Activated gamma-delta T cell (primary cell): ENCODE measurements around the gene TMEM45A.
"Not testable (repeated sequence)": the region's sequence is repeated elsewhere in the genome, so short reads cannot be mapped to it uniquely, and the experiment has no call there.

ENCODE experiments used
- DNase-seq: peaks from one replicate; lab custom pipeline; 2025; lab: John Stamatoyannopoulos, UW

Gene TMEM45A

DNA sequence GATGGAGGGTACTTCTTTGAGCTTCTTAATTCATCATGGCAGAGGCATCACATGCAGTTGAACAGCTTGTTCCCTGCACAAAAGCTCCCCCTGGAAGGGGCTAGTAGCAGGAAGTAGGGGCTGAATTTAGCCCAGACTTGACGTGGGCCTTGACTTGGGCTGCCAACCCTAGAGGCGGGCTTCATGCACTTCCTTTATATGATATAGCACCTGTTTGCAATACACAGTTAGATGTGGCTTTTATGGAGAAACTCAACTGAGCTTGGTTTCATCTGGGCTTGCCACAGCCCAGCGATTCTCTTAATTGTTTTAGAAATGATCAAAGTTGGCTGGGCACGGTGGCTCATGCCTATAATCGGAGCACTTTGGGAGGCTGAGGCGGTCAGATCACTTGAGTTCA lies 83.3 kb downstream of the TMEM45A start:
- no peak for DNase-seq

DNA sequence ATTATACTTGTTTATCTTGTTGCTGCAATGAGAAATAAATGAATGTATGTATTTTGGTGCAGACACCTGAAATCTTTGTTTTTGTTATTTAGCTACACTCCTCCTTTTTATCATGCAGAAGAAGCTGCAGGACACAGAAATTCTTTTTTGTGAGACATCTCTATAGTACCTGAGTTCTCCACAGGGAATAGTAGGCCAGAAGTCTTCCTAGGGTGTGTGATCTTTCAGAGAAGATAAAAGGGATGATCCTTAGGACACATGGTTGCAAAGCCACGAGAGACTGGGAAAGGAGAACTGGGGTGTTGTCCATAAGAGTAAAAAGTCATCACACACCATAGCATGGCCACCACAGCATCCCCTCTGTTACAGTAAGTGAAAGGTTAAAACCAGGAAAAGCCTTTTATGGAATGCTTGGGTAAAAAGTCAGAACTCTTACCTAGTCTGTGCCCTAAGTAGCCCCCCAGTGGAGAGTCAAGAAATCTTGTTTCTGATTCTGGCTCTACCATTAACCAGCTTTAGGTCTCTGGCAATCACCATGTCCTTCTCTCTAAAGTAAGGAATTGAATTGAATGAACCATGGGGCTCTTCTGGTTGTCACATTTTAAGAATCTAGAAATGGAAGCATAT lies 85.1 kb downstream of the TMEM45A start:
- DNase-seq = no peak

DNA sequence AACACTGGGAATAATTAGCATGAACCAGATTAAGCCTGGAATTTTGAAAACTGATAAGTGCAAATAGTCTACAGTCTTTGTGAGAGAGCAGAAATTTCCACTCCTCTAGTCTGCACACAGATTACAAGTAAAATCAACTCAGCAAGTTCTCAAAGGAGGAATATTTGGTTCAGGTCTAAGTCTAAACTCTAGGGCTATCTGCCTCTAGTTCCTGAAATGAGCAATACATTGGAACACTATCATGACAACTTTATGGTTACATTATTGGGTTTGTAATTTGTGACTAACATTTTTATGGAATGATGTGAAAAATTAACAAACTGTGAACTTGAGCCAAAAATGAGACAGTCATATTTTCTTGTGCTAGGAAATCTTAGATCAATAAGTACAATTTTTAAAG lies 86.2 kb downstream of the TMEM45A start:
- DNase-seq = no peak

DNA sequence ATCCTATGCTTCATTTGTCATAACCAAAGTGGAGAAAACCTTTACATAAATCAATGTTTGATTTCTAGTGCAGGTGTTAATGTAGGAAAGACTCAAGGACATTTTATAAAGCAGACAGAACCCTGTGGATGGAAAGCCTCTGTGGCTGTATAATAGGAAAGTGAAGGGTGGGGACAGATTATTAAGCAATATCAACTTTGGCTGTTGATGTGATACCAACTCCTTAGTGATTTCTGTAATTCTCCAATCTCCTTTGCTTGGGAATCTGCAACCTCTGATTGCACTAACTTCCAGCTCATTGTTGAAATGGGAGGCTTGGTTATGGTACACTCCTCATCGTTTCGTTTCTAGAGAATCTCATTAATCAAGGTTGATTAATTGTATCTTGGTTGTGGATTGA lies 87.7 kb downstream of the TMEM45A start:
- no peak for DNase-seq

DNA sequence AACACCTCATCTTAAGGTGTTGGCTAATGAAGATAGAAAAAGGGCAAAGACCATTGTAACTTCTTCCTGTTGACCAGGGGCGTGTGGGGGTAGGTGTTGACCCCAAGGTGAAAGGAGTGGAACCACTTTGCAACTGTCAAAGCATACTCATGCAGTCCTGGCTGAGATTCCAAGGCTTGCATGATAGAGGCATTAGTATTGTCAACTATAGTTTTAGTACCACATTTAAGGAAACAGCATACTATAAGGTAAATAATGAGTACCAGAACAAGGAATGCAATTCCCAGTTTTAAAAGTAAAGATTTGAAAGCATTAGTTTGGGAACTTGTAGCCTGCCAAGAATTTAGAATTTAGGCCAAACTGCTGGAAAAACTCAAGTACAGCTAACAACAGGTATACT lies 89.2 kb downstream of the TMEM45A start:
- DNase-seq = no peak

DNA sequence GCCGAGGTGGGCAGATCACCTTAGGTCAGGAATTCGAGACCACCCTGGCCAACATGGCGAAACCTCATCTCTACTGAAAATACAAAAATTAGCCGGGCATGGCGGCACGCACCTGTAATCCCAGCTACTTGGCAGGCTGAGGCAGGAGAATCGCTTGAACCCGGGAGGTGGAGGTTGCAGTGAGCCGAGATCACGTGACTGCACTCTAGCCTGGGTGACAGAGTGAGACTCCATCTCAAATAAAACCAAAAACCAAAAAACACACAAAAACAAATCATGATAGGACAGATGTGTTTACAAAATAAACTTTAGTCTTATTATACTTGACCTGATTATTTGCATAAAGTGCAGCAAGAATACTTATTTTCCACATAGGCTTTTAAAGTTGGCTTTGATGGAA lies 89.7 kb downstream of the TMEM45A start:
- DNase-seq = not testable (repeated sequence)

DNA sequence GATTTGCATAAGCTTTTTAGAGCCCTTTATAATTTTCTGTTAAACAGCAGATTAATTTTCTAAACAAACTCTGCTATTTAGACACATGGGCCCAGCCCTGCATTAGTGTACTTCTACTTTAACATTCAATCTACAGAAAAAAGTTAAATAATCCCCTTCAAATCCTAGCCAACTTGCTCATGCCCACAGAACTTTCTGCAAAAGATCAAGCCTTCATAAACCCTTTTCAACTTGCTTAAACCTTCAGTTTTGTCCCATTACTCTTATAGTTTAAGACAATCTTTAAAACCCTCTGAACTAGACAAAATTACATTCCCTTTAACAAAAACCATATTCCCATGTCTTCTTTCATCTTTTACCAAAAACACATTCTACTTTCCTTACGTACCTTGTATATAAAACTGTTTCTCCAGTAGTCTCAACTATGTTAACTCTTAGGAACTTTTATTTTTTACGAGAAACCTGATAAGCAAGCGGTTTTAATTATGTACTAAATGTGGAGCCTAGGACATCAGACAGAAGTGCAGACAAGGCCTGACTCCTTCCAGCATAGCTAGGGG lies 91.8 kb downstream of the TMEM45A start:
- DNase-seq = no peak

DNA sequence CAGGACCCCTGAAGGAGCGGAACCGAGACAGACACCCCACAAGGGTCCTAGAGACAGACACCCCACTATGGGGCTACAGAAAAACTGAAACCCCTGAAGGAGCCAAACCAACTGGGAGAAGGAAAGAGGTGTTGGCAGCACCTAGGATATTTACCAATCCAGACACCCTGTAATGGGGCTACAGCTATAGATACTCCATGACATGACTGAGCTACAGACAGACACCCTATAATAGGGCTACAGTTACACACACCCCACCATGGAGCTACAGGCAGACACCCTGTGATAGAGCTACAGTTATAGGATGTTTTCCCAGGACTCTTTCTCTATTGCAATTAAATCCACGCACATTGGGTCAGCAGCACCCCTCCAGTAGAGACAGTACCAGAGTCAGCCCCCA lies 94.4 kb downstream of the TMEM45A start:
- DNase-seq = no peak

DNA sequence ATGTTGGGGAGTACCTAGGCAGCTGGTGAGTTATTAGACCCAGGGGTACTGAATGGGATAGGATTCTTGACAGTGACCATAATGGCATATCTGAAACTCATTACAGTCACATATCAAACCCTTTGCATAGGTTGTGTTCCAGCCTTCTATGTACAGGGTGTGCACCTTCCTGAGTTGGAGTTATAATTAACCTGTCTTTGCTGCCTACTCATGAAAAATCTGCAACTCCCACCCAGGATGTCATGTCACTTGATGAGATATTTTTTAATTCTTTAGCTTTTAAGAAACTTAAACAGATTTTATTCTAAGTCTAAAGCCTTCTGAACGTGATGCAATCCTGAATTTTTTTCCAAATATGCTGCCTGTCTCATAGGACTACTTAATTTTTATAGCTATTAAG lies 95.8 kb downstream of the TMEM45A start:
- no peak for DNase-seq

DNA sequence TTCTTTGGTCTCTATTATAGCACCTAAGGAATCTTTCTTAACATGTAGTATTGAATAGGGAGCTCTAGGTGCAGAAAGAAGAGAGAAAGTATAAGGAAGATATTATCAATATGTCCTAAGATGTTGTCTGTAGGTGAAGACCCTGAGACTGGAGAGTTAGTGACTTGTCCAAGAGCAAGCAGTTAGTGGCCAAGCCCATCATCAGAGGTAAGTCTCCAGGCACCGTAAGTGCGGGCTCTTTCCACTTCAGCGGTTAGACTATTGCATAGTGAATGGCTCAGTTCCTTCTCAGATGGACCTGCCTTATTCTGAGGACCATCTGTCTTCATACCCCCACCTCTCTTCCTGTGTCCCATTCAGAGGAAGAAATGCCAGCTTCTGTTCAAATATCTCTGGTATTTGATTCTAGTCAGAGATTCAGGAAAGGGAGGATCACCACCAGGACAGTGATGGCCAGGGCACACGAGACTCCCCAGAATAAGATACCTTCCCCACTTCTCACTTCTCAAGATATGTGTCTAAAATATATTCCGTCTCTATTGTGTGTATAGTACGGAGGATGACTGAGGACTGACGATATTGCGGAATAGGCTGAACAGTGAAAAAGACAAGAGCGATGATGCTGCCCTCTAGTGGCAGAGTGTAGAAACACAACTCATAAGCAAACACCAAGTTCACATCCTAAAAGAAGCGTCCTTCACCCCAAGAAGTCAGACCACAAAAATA lies 97.9 kb downstream of the TMEM45A start:
- no peak for DNase-seq

DNA sequence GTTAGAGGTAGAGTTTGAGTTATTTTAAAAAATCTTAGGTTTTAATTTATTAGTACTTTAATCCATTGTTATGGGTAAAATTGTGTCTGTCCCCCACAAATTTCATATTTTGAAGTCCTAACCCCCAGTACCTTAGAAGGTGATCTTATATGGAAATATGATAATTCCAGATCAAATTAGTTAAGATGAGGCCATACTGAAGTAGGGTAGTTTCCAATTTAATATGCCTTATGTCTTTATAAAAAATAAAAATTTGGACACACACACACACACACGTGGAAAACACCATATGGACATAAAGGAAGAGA lies 98.4 kb downstream of the TMEM45A start:
- DNase-seq = no peak

DNA sequence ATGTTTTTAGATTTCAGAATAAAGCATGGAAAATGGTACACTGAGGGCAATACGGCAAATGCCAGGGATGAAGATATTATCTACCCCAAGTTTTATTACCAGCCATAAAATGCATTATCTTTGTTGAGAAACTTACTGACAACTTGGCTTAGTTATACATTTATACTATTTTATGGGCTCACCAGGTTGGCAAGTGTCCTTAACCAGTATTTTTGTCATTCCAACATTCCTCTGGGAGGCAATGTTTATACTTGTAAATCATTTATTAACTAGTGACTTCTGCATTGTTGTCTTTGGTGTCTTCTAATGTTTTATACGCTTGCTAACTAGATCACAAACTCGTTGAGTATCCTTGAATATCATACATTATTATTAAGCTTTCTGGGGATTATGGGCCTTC lies 99.0 kb downstream of the TMEM45A start:
- DNase-seq = no peak

DNA sequence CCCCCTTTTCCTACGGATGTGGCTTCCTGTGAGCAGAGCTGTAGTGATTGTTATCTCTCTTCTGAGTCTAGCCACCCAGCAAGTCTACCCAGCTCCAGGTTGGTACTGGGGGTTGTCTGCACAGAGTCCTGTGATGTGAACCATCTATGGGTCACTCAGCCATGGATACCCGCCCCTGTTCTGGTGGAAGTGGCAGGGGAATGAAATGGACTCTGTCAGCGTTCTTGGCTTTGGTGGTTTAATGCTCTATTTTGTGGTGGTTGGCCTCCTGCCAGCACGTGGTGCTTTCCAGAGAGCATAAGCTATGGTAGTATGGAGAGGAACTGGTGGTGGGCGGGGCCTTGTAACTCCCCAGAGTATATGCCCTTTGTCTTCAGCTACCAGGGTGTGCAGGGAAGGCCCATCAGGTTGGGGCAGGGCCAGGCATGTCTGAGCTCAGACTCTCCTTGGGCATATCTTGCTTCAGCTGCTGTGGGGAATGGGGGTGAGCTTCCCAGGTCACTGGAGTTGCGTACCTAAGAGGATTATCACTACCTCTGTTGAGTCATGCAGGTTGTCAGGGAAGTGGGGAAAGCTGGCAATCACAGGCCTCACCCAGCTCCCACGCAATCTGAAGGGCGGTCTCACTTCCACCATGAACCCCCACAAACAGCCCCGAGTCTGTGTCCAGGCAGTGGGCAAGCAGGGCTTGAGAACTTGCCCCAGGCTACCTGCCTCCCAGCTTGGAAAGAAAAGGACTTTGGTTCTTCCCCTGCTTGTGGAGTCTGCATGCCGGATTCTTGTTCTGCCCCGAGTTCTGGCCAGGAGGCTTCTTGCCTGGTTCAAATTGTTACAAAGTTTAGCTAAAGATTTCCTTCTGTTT lies 108.0 kb downstream of the TMEM45A start:
- DNase-seq = no peak

DNA sequence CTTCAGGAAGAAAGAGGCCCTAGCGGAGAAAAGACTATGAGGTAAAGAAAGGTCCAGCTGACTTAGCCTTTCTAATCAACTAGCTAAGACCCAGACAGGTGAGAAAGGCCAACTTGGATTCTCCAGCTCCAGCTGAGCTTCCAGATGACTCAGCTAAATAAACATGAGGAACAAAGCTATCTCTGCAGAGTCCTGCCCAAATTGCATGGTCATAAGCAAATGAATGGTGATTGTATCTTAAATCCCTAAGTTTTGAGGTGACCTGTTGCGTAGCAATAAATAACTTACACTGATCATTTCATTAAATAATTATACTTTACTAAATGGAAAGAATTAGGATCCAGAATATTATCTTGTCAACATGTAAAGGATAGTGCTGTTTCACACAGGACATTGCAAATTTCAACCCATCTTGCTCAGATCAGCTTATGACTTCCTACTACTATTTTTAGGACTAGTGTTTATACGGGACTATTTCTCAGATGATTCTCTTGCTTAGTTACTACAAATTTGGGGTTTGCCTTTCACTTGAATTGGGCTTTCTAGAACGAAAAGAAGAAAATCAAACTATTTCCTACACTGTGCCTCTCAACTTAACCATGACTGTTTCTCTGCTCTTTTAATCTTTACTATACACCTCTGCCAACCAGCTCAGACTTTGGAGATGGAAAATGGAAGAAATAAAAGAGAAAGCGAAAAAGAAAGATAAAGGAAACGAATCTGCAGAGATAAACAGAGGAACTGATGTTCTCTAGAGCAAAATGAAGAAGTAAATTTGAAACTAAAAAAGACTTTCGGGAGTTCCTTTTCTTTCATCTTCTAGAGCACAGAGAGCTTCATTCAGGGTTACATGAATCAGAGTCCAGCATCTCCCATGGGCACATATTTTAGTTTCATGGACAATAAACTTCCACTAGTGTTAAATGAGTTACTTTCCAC lies 110.4 kb downstream of the TMEM45A start:
- DNase-seq = no peak

DNA sequence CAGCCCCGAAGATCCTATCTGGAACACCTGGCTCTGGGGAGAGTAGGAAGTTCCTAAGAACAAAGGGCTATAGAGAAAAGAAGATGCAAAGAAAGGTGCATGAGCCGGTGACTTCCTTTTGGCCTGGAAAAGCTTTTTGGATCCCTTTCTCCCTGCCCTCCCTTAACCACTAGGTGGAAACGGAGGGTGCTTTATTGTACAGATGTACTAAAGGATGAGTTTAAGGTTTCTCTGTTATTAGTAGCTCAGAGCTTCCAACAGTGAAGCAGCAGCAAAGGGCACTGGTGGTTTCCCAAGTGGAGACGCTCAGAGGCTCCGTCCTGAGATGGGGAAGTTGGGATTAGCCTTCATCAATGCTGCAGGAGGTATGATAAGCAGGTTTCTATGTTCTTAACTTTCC lies 111.0 kb downstream of the TMEM45A start:
- no peak for DNase-seq

DNA sequence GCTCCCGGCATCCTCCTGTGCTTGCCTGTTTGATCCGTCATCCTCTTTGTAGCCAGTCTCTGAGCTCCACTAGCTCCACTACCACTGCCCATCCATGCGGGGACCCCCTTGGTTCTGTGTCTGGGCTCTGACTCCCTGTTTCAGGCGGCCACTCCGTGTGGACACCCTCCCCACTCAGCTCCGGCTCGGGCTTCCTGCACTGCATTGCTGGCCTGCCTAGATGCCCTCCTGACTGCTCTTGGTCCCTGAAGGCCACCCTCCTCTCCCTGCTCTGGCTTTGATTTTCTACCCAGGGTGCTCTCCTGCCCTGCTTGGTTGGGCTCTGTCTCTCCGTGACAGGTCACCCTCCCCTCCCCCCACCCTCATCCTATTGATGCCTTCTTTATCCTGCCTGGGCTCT lies 112.9 kb downstream of the TMEM45A start:
- DNase-seq = no peak

DNA sequence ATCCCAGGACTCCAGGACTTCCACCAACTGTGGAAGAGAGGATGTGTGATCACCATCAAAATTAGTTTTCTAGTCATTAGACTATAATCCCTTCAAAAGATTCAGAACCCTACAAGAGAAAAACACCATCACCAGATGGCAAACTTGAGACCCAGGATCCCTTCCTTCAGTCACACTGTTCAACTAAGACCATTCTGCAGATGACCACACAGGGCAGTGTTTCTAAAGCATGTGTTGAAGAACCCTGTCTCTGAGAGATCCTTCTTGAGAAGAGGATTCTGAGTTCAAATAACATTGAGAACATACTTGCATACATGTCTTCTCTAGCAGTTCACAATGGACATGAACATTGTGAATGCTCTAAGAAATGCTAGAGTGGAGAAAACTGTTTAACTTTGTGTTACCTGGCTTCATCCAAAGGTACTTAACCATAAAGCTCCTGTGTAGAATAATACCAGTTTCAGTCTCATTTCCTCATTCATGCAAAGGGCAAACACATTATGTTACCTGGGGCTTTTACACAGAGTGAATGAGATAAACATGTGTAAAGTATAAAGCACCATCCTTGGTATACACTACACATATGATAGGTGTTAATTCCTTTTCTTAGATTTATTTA lies 114.6 kb downstream of the TMEM45A start:
- DNase-seq = no peak

DNA sequence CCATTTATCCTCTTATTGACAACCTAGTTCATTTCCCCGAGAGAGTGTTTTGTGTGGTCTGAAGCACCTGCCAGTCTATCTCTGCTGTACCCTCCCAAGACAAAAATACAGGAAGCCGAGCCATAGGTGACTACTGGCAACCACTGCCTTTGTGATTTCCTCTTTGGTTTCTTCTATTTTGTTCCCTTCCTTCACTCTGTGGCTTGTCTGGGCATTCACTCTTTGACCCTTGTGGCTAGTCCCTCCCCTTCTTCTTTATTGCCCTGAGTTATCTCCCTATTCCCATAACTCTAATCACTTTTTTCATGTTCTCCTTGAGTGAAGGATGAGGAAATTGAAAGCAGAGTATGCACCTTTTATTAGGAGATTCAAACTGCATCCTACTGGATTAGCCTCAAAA lies 116.9 kb downstream of the TMEM45A start, which contains the start of gene ADGRG7:
ADGRG7 (plus strand) TSS at position 297 of the 400 bp plus-strand sequence. CDS start 256 bp downstream, outside the sequence.
- DNase-seq = no peak

DNA sequence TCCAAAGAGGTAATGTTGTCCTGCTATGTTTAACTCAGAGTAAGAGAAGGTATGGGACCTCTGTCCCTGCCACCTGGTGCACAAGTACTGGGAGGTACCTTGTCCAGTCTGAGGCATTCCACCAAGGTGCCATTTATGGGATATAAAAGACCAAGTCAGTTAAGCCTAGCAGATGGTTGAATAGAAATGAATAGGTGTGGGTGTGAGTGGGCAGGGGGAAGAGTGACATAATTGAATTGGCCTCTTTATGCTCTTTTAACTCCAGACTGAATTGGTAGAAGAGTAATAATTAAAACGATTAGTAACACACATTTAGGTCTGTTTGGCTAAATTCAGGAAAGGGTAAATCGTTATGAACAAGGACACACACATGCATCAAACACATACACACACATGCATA lies 117.5 kb downstream of the TMEM45A start:
- DNase-seq = no peak

DNA sequence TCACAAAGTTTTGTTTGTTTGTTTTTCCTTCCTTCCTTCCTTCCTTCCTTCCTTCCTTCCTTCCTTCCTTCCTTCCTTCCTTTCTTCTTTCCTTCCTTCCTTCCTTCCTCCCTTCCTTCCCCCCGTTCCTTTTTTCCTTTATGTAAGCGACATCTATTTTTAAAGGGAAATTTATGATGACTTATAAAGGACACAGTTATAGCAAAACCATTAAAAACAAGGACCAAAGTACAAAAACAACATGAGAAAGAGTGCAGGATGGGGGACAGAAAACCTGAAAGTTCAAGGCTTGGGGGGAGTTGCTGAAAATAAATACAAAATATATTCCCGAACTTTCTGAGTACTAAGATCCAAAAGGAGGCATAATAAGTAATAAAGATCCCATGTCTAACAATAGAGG lies 118.8 kb downstream of the TMEM45A start:
- no peak for DNase-seq

DNA sequence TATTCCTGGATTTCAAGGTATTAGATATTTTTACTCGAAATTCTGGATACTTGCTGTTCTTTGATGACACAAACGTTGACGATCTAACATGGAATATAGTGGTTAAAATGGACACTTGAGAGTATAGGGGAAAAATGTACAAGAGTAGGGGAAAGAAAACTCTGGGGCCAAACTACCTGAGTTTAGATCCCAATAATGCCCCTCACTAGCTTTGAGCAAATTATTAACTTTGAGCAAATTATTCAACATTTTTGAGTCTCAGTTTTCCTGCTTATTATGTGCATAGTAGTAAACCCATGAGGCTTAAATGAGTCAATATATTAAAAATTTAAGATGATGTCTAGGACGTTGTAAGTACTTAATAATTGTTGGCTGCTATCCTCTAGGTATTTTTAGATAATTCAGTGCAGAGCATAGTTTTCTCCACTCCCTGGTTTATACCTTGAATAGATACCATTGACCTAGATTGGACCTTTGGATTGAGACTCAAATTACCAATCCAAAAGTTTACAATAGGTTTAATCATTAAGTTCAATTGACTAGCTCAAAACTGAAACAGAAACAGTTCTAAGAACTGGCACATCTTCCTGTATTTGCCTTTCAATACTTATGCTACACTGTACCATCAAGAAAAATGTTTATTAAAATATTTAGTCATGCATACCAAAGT lies 121.4 kb downstream of the TMEM45A start:
- no peak for DNase-seq
